Immature natural killer cell (primary cell): ENCODE measurements around the gene THAP7. TPM values are rescaled to one million over a fixed set of nuclear protein-coding genes. Genes with fewer than 3 reads are reported as not detected.

ENCODE experiments used
- polyA plus RNA-seq, 3 donors: library from polyadenylated mRNA; unstranded; fragments of 300-500 nt; fragmentation: Illumina TruSeq; gene quantifications; one replicate each; pipeline ENCODE4 v1.2.3, GENCODE V29; 2021

The THAP7 gene
- polyA plus RNA-seq, 3 donors from 2014 or later = 28.9 to 41.4 (median 32.9) TPM

Other genes with a start within 250 kb of the THAP7 start
- under 1 TPM in 1 of 3 donors, not detected in 2; 0.43 TPM for gene SERPIND1, start 228.0 kb downstream of the THAP7 start, polyA plus RNA-seq
- gene PI4KA, start 143.3 kb downstream of the THAP7 start, polyA plus RNA-seq = 10 to 100 TPM; 31.5 to 80.0 (median 33.7) TPM
- 10 to 100 TPM; 25.3 to 35.8 (median 35.7) TPM for gene SNAP29, start 143.1 kb downstream of the THAP7 start, polyA plus RNA-seq
- 10 to 100 TPM; 26.7 to 50.7 (median 43.1) TPM for gene CRKL, start 84.7 kb downstream of the THAP7 start, polyA plus RNA-seq
- gene AIFM3, start 34.9 kb downstream of the THAP7 start, polyA plus RNA-seq = 1 to 10 TPM in 1 of 3 donors, under 1 TPM in 1, not detected in 1; 0.30 to 1.4 TPM
- gene LZTR1, start 19.8 kb downstream of the THAP7 start, polyA plus RNA-seq = 10 to 100 TPM in 2 of 3 donors, 1 to 10 TPM in 1; 8.1 to 18.4 (median 11.1) TPM
- gene P2RX6, start 13.0 kb upstream of the THAP7 start, polyA plus RNA-seq = not detected
- not detected for gene SLC7A4, start 30.4 kb upstream of the THAP7 start, polyA plus RNA-seq
- not detected for gene LRRC74B, start 43.8 kb upstream of the THAP7 start, polyA plus RNA-seq